ENCODE measurements around the gene PCDHGA11.
"Not testable (repeated sequence)": the region's sequence is repeated elsewhere in the genome, so short reads cannot be mapped to it uniquely, and the experiment has no call there.

The PCDHGA11 gene

DNA sequence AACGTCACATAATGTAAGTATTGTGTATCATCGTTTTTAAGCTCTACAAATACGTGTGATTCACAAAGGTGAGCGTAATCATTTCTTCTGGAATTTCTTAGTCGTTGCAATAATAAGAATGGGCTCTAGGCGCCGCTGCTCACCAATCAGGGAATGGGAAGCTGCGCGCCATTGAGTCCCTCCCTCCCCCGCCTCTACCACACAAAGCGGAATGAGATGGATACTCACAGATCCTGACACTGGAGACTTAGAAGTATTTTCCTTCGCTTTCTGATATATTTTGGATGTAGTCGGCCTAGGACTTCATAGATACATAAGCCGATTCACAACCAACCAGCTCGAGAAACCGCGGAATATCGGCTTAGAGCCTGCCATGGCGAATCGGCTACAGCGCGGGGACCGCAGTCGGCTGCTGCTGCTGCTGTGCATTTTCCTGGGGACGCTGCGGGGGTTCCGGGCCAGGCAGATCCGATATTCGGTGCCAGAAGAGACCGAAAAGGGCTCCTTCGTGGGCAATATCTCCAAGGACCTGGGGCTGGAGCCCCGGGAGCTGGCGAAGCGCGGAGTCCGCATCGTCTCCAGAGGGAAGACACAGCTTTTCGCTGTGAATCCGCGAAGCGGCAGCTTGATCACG is at the start of gene PCDHGA11:
TSS of gene PCDHGA11 (plus strand) at position 197 of the 634 bp plus-strand sequence. CDS start at position 374, 177 bp downstream.
- DNase-seq (ENCODE audit: low spot score): peak; percentile 76
- in situ Hi-C loops (cut with MboI; ENCODE audit: low sequenced_read_pairs, unreplicated experiment): loop anchor here (5.0 kb wide), 1 partner anchor 136 kb away; no protein-coding TSS in a partner anchor
- TF ChIP-seq, protein P1, sequence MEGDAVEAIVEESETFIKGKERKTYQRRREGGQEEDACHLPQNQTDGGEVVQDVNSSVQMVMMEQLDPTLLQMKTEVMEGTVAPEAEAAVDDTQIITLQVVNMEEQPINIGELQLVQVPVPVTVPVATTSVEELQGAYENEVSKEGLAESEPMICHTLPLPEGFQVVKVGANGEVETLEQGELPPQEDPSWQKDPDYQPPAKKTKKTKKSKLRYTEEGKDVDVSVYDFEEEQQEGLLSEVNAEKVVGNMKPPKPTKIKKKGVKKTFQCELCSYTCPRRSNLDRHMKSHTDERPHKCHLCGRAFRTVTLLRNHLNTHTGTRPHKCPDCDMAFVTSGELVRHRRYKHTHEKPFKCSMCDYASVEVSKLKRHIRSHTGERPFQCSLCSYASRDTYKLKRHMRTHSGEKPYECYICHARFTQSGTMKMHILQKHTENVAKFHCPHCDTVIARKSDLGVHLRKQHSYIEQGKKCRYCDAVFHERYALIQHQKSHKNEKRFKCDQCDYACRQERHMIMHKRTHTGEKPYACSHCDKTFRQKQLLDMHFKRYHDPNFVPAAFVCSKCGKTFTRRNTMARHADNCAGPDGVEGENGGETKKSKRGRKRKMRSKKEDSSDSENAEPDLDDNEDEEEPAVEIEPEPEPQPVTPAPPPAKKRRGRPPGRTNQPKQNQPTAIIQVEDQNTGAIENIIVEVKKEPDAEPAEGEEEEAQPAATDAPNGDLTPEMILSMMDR (IDR thresholded peaks at IDR 0.05; ENCODE audit: borderline replicate concordance, control extremely low read depth, extremely low read depth, insufficient read depth, missing control alignments): peak; percentile 71

DNA sequence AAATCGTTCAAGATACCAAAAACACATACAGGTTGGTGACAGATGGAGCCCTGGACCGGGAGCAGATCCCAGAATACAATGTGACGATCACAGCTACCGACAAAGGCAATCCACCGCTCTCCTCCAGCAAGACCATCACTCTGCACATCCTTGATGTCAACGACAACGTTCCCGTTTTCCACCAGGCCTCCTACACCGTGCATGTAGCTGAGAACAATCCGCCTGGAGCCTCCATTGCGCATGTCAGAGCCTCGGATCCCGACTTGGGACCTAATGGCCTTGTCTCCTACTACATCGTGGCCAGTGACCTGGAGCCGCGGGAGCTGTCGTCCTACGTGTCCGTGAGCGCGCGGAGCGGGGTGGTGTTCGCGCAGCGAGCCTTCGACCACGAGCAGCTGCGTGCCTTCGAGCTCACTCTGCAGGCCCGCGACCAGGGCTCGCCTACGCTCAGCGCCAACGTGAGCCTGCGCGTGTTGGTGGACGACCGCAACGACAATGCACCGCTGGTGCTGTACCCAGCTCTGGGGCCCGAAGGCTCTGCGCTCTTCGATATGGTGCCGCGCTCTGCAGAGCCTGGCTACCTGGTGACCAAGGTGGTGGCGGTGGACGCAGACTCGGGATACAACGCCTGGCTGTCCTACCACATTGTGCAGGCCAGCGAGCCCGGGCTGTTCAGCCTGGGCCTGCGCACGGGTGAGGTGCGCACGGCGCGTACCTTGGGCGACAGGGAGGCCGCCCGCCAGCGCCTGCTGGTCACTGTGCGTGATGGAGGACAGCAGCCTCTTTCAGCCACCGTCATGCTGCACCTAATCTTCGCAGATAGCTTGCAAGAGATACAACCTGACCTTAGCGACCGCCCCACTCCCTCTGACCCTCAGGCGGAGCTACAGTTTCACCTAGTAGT is 49.0 kb upstream of the PCDHGA11 start:
- TF ChIP-seq, protein P1 (IDR thresholded peaks at IDR 0.05; ENCODE audit: borderline replicate concordance, control extremely low read depth, extremely low read depth, insufficient read depth, missing control alignments): no peak
- in situ Hi-C loops (cut with MboI; ENCODE audit: low sequenced_read_pairs, unreplicated experiment): no loop called here
- DNase-seq (ENCODE audit: low spot score): no peak

GRCh38 chr5:141373673-141374317 is 47.1 kb upstream of the PCDHGA11 start, which contains the start of gene PCDHGA6:
PCDHGA6 (plus strand) TSS chr5:141373891; CDS start chr5:141374084, 193 bp downstream.
- in situ Hi-C loops (cut with MboI; ENCODE audit: low sequenced_read_pairs, unreplicated experiment): no loop called here
- DNase-seq (ENCODE audit: low spot score): no peak
- TF ChIP-seq, protein P1 (IDR thresholded peaks at IDR 0.05; ENCODE audit: borderline replicate concordance, control extremely low read depth, extremely low read depth, insufficient read depth, missing control alignments): peak; percentile 15

- in situ Hi-C loops (cut with MboI; ENCODE audit: low sequenced_read_pairs, unreplicated experiment): no loop called here
- TF ChIP-seq, protein P1 (IDR thresholded peaks at IDR 0.05; ENCODE audit: borderline replicate concordance, control extremely low read depth, extremely low read depth, insufficient read depth, missing control alignments): no peak
These were observed 46.2 kb upstream of the PCDHGA11 start for GRCh38 chr5:141374627-141375026.

GRCh38 chr5:141375444-141376155 is 45.3 kb upstream of the PCDHGA11 start:
- in situ Hi-C loops (cut with MboI; ENCODE audit: low sequenced_read_pairs, unreplicated experiment); DNase-seq (ENCODE audit: low spot score): not testable (repeated sequence)

More at GRCh38 chr5:141374627-141375026, 46.2 kb upstream of the PCDHGA11 start:
- no peak for DNase-seq (ENCODE audit: low spot score)

- in situ Hi-C loops (cut with MboI; ENCODE audit: low sequenced_read_pairs, unreplicated experiment): no loop called here
- TF ChIP-seq, protein P1 (IDR thresholded peaks at IDR 0.05; ENCODE audit: borderline replicate concordance, control extremely low read depth, extremely low read depth, insufficient read depth, missing control alignments): no peak
- DNase-seq (ENCODE audit: low spot score): peak; percentile 48
These were observed 38.2 kb upstream of the PCDHGA11 start, which contains the start of gene PCDHGA7 for GRCh38 chr5:141382469-141383294. PCDHGA7 (plus strand) TSS chr5:141382742; CDS start chr5:141382900, 158 bp downstream.

Data from GM13976 (cell line).